ENCODE data around the gene AKAP6.

AKAP6 gene

GRCh38 chr14:32814721-32815120 lies 485.6 kb downstream of the AKAP6 start:
- no peak for DNase-seq (ENCODE audit: low read depth in 3 of 3, low spot score in 1 of 3)

GRCh38 chr14:32816588-32816987 lies 487.5 kb downstream of the AKAP6 start:
- DNase-seq (ENCODE audit: low read depth in 3 of 3, low spot score in 1 of 3) = no peak

GRCh38 chr14:32817780-32818179 lies 488.7 kb downstream of the AKAP6 start:
- DNase-seq (ENCODE audit: low read depth in 3 of 3, low spot score in 1 of 3) = no peak

GRCh38 chr14:32818581-32818980 lies 489.5 kb downstream of the AKAP6 start:
- DNase-seq (ENCODE audit: low read depth in 3 of 3, low spot score in 1 of 3) = no peak

GRCh38 chr14:32820181-32820580 lies 491.1 kb downstream of the AKAP6 start:
- no peak for DNase-seq (ENCODE audit: low read depth in 3 of 3, low spot score in 1 of 3)

- no peak for DNase-seq (ENCODE audit: low read depth in 3 of 3, low spot score in 1 of 3)
Measured at GRCh38 chr14:32820682-32821081, 491.6 kb downstream of the AKAP6 start.

GRCh38 chr14:32821964-32822653 lies 493.0 kb downstream of the AKAP6 start:
- DNase-seq (ENCODE audit: low read depth in 3 of 3, low spot score in 1 of 3) = no peak

- DNase-seq (ENCODE audit: low read depth in 3 of 3, low spot score in 1 of 3) = no peak
Measured at GRCh38 chr14:32823706-32824105, 494.6 kb downstream of the AKAP6 start.

GRCh38 chr14:32824195-32824594 lies 495.1 kb downstream of the AKAP6 start:
- no peak for DNase-seq (ENCODE audit: low read depth in 3 of 3, low spot score in 1 of 3)

GRCh38 chr14:32825058-32825457 lies 496.0 kb downstream of the AKAP6 start:
- DNase-seq (ENCODE audit: low read depth in 3 of 3, low spot score in 1 of 3) = no peak

- no peak for DNase-seq (ENCODE audit: low read depth in 3 of 3, low spot score in 1 of 3)
Measured at GRCh38 chr14:32826404-32827082, 497.4 kb downstream of the AKAP6 start.

GRCh38 chr14:32827514-32827913 lies 498.4 kb downstream of the AKAP6 start:
- DNase-seq (ENCODE audit: low read depth in 3 of 3, low spot score in 1 of 3) = no peak

GRCh38 chr14:32835924-32836323 lies 506.8 kb downstream of the AKAP6 start:
- no peak for DNase-seq (ENCODE audit: low read depth in 3 of 3, low spot score in 1 of 3)

- DNase-seq (ENCODE audit: low read depth in 3 of 3, low spot score in 1 of 3) = no peak
Measured at GRCh38 chr14:32841698-32842097, 512.6 kb downstream of the AKAP6 start.

- DNase-seq (ENCODE audit: low read depth in 3 of 3, low spot score in 1 of 3) = no peak
Measured at GRCh38 chr14:32846821-32847365, 517.8 kb downstream of the AKAP6 start.

GRCh38 chr14:32847867-32848266 lies 518.8 kb downstream of the AKAP6 start:
- DNase-seq (ENCODE audit: low read depth in 3 of 3, low spot score in 1 of 3) = no peak

- DNase-seq (ENCODE audit: low read depth in 3 of 3, low spot score in 1 of 3) = no peak
Measured at GRCh38 chr14:32865827-32866376, 536.8 kb downstream of the AKAP6 start.

GRCh38 chr14:32883188-32883587 lies 554.1 kb downstream of the AKAP6 start:
- DNase-seq (ENCODE audit: low read depth in 3 of 3, low spot score in 1 of 3) = no peak

Data from stimulated activated CD4-positive, alpha-beta T cell treated with anti-CD3 and anti-CD28 coated beads, TNF-alpha, amount 100 ng/mL, for 1 hour (primary cell).